SU-DHL-6 (cell line): ENCODE results near the gene PODNL1.

ENCODE experiments used
- CTCF ChIP-seq: fragments of 200-600 bp; sonication (generic); IDR thresholded peaks from one replicate; pipeline ENCODE4 v1.5.1; 2017; ENCODE audit warnings: antibody characterized with exemption, mild to moderate bottlenecking, low read length, moderate library complexity; ENCODE audit not compliant: insufficient read depth, poor library complexity, severe bottlenecking
- EZH2phosphoT487 ChIP-seq: fragments of 200-600 bp; sonication (generic), shearing (Covaris generic); conservative IDR thresholded peaks from 2 replicates; pipeline ENCODE4 v1.6.1; 2018; ENCODE audit warnings: mild to moderate bottlenecking, antibody characterized with exemption, low read length, moderate library complexity, mixed read lengths

GRCh38 chr19:13986348-13986904 is 48.2 kb upstream of the PODNL1 start:
- TF ChIP-seq CTCF (no peak), EZH2phosphoT487 (no peak)
